ENCODE measurements around the gene SKIL. TPM values are rescaled to one million over a fixed set of nuclear protein-coding genes. Genes with fewer than 3 reads are reported as not detected.

Gene SKIL
- total RNA-seq, 1 donor: 95.9 TPM

DNA sequence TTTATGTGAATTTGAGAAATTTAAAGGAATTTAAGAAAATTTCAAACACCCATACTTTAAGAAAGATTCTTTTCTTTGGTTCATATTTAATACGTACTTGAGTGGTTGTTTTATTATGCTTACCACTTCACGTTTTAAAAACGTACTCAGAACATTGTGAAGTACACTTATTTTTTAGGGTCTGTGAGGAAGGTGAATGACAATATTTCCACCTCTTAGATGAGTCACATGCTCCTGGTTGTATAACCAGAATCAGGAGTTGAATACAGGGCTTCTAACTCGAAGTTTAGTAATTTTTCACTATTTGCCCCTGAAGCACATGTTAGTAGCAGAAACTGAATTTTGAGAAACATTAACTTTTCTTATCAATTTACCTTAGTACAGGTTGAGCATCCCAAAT, 7.5 kb downstream of the SKIL start:
- DNase-seq (ENCODE audit: low read depth): no peak
- TF ChIP-seq, protein P1, sequence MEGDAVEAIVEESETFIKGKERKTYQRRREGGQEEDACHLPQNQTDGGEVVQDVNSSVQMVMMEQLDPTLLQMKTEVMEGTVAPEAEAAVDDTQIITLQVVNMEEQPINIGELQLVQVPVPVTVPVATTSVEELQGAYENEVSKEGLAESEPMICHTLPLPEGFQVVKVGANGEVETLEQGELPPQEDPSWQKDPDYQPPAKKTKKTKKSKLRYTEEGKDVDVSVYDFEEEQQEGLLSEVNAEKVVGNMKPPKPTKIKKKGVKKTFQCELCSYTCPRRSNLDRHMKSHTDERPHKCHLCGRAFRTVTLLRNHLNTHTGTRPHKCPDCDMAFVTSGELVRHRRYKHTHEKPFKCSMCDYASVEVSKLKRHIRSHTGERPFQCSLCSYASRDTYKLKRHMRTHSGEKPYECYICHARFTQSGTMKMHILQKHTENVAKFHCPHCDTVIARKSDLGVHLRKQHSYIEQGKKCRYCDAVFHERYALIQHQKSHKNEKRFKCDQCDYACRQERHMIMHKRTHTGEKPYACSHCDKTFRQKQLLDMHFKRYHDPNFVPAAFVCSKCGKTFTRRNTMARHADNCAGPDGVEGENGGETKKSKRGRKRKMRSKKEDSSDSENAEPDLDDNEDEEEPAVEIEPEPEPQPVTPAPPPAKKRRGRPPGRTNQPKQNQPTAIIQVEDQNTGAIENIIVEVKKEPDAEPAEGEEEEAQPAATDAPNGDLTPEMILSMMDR (IDR thresholded peaks at IDR 0.05; ENCODE audit: insufficient read depth, low read depth, low read length): no peak
- no peak overlapping the region for H3K4me3 ChIP-seq (ENCODE audit: low read depth, low read length)

DNA sequence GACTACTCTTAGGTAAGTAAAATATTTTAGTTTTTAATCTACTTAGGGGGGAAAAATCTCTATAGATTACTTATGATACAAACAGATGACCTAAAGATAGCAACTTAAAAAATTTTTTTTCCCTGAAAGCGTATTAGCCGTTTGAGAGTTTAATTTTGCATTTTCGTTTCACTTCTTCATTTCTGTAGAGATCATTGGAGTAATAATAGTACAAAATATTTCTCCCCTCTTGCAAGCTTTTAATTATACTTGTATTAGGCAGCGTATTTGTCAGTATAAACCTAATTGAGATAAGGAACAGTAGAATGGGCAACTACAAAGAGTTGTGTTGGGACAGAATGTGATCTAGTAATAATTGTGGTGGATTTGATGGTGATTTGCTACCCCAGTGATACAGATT, 10.3 kb downstream of the SKIL start:
- TF ChIP-seq, protein P1 (IDR thresholded peaks at IDR 0.05; ENCODE audit: insufficient read depth, low read depth, low read length): no peak
- H3K4me3 ChIP-seq (ENCODE audit: low read depth, low read length): no peak overlapping the region
- no peak for DNase-seq (ENCODE audit: low read depth)

DNA sequence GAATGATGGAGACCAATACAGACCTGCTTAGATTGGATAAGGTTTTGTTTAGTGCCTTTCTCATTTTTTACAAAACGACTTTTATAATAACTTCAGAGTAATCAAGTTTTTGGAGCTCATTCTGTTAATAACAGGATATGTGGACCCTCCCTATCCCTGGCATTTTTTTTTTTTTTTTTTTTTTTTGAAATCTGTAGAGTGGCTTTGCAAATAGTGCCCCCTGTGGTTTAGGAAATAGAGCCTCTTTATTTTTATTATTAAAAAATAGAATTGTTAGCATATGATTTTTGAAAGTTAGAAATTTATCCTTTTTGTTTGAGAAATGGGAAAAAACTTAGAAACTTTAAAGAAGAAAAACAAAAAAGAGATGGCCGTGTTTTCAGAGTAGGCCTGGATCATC, 11.4 kb downstream of the SKIL start:
- DNase-seq (ENCODE audit: low read depth): no peak
- TF ChIP-seq, protein P1 (IDR thresholded peaks at IDR 0.05; ENCODE audit: insufficient read depth, low read depth, low read length): peak; percentile 39
- H3K4me3 ChIP-seq (ENCODE audit: low read depth, low read length): no peak overlapping the region

DNA sequence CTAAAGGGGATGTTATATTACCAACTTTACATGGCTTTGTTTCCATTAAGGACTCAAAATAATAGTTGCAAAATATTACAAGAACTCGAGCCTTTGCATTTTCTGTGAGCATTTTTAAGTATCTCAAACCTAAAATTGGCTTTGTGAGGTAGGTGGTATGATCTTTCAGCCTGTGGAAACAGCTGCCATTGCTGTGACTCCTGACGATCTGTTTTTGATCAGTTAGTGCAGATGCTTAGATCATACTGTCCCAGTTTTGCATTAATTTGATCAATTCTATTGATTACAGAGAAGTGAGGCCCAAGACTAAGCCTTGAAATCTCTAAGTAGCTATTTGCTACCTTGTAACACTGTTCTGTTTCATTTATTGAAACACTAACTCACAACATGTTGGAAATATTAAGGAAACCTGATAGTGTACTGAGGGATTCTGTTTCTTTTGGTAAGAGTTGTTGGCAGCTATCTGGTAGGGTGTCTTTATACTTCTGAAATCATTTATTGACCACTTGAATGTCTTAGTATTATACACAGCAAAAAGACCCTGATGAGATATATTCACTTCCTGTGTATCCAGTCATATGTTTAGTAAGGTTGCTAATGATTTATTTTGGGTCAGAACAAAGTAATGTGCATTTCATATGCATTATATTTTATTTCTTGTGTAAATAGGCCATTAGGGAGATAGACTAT, 14.8 kb downstream of the SKIL start:
- DNase-seq (ENCODE audit: low read depth): no peak
- H3K4me3 ChIP-seq (ENCODE audit: low read depth, low read length): no peak overlapping the region
- TF ChIP-seq, protein P1 (IDR thresholded peaks at IDR 0.05; ENCODE audit: insufficient read depth, low read depth, low read length): no peak

DNA sequence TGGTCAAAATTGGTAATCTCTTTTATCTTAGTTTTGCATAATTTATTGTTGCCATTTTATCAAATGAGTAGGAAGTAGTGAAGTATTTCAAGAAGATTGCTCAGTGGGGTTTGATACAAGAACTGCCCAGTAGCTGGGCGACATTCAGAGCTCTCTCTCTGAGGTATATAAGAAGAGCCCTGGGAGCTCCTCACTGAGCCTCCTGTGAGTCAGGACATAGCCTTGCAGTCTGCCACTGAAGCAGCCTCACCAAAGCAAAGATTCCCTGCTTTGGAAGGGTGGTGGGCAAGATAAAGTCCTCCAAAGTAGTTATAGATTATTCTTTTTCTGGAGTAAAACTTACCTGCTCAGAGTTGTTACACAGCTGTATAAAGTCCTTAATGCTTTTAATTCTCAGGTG, 26.1 kb downstream of the SKIL start:
- no peak for DNase-seq (ENCODE audit: low read depth)
- TF ChIP-seq, protein P1 (IDR thresholded peaks at IDR 0.05; ENCODE audit: insufficient read depth, low read depth, low read length): no peak
- H3K4me3 ChIP-seq (ENCODE audit: low read depth, low read length): no peak overlapping the region

DNA sequence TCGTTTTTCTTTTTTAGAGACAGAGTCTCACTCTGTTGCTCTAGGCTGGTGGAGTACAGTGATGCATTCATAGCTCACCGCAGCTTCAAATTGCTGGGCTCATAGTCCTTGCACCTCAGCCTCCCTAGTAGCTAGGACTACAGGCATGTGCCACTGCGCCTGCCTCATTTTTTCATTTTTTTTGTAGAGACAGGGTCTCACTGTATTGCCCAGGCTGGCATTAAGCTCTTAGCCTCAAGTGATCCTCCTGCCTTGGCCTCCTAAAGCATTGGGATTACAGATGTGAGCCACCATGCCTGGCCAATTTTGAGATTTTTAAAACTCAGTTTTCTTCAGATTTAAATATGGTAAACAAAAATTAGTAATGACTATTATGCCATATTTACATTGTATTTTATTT, 29.0 kb downstream of the SKIL start:
- TF ChIP-seq, protein P1 (IDR thresholded peaks at IDR 0.05; ENCODE audit: insufficient read depth, low read depth, low read length): no peak
- no peak overlapping the region for H3K4me3 ChIP-seq (ENCODE audit: low read depth, low read length)
- no peak for DNase-seq (ENCODE audit: low read depth)

DNA sequence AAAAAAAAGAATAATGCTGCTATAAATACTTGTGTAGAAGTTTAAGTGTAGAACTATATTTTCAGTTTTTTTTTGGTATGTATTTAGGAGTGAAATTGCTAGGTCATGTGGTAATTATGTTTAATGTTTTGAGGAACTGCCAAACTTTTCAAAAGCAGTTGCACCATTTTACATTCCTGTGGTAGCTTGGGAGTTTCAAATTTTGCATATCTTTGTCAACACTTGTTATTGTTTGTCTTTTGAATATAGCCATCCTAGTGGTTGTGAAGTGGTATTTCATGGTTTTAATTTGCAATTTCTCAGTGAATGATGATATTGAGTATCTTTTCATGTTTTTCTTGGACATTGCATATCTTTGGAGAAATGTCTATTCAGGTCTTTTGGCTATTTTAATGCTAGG, 30.4 kb downstream of the SKIL start:
- no peak overlapping the region for H3K4me3 ChIP-seq (ENCODE audit: low read depth, low read length)
- TF ChIP-seq, protein P1 (IDR thresholded peaks at IDR 0.05; ENCODE audit: insufficient read depth, low read depth, low read length): peak; percentile 18
- DNase-seq (ENCODE audit: low read depth): peak; percentile 81

Measured in fibroblast of villous mesenchyme (primary cell).